GM21786 (cell line): ENCODE measurements around the gene NDUFB10.

Experiments
- ATAC-seq: cut with Tn5 transposase; IDR thresholded peaks from one replicate; pipeline ENCODE4 v1.9.1; 2021; ENCODE audit not compliant: unreplicated experiment

NDUFB10 gene

DNA sequence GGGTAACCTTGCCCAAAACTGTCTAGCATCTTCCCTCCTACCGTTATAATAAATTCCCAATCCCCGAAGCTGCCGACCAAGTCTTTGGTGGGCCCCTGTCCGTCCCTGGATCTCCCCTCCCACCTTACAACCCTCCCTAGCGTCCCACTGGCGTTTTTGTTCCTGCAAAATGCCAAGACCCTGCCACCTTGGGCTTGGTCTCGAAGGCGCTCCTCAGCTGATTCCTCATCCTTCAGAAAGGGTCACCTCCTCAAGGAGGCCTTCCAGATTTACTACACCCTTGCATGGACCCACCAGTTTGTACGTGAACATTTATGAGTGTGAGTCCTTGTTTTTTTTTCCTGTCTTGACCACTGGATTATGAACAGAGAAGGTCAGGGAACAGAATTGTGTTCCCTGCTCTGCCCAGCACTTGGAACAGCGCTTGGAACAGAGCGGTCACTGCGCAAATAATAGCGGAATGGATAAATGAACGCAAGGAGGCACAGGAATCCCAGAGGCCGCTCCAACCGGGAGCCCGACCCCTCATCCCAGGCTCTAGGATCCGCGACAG is 23.7 kb downstream of the NDUFB10 start:
- no peak for ATAC-seq

DNA sequence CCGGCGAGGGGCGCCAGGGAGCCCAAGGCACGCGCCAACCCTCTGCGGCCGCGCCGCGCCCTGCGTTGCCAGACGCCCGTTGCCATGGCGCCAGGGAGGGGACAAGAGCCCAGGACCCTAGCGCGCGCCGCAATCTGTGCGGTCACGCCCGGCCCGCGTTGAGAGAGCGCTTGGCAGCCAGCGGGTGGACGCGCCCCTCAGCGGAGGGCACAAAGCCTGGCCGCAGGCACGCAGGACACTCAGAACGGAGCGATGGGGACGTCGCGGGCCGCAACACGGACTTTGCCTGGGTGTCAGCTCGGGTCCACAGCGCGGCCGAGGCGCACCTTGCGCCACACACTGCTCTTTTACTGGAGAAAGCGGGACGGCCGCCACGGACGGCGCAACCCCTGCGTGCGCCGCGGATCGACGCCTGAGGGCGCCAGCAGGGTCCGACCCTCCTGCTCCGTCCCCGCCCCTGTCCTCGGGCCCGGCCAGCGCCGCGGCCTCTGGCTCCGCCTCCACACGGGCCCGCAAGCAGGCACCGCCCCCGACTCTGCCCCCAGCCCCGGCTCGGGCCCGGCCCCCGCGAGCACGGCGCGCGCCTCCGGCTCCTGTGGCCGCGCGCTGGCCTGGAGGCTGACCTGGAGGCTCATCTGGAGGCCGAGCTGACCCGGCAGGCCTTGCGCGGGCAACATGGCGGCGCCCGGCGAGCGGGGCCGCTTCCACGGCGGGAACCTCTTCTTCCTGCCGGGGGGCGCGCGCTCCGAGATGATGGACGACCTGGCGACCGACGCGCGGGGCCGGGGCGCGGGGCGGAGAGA is 24.4 kb downstream of the NDUFB10 start, which contains the start of gene GFER:
Gene GFER (plus strand): TSS at position 650 of the 803 bp plus-strand sequence. CDS start 26 bp downstream, at position 676.
- peak; percentile 79 for ATAC-seq

DNA sequence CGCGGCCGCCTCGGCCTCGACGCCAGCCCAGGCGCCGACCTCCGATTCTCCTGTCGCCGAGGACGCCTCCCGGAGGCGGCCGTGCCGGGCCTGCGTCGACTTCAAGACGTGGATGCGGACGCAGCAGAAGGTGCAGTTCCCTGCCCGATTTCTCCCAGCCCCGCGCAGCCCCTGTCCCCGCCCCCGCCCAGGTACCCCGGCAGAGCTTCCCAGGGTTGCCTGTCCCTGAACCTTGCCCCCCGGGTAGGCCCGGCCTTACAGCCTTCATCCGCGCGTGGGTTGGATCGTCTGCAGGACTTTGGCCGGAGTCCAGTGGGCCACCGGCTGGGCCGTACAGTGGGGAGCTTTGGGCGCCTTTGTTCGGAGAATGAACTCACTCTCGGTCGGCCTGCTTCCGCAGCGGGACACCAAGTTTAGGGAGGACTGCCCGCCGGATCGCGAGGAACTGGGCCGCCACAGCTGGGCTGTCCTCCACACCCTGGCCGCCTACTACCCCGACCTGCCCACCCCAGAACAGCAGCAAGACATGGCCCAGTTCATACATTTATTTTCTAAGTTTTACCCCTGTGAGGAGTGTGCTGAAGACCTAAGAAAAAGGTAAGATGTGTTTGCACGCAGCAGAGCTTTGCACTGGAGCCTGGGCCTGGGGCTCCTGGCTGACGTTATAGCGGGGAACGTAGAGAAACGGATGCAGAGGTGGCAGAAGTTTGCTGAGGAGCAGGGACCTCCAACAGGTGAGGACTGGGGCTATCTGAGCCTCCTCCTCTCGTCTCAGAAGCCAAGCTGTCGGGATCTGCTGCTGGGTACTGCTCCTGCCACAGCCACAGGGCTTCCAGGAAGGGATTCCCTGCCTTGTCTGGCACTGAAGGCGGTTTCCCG is 25.2 kb downstream of the NDUFB10 start:
- ATAC-seq, result peak; percentile 3

DNA sequence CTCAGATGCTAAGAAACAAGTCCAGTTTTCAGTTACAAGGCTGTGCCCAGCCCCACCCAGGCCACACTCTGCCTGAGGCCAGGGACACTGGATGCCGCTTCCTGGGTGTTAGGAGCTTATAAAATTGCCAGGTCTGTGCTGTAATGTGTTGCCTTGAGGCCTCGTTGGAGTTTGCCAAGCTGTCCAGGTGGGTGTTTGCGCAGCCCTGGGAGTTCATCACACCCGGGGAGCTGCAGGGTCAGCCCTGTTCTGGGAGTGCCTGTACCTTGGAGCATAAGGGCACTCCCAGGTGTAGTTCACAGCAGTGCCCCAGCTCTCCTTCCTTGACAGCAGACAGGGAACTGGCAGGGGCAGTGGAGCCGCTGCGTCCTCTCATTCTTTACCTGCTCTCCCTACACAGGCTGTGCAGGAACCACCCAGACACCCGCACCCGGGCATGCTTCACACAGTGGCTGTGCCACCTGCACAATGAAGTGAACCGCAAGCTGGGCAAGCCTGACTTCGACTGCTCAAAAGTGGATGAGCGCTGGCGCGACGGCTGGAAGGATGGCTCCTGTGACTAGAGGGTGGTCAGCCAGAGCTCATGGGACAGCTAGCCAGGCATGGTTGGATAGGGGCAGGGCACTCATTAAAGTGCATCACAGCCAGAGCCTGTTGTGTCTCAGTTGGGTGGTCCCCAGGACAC is 26.3 kb downstream of the NDUFB10 start:
- no peak for ATAC-seq

DNA sequence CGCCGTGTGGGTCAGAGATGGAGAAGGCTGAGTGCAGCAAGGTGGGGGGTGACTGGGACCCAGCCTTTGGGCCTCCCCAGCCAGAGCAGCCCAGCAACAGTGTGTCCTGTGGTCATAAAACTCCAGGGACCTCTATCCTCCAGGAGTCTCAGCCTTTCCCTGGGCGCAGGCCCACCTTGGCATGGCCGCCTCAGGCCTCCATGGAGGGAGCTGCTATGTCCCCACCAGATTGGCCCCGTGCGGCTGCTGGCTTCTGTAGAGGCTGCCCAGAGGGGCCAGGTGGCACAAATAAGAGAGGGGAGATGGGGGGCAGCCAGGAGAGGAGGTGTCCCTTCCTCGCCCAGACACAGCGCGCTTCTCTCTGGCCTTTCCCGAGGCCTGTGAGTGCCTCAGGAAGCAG is 27.9 kb downstream of the NDUFB10 start:
- ATAC-seq, result no peak

DNA sequence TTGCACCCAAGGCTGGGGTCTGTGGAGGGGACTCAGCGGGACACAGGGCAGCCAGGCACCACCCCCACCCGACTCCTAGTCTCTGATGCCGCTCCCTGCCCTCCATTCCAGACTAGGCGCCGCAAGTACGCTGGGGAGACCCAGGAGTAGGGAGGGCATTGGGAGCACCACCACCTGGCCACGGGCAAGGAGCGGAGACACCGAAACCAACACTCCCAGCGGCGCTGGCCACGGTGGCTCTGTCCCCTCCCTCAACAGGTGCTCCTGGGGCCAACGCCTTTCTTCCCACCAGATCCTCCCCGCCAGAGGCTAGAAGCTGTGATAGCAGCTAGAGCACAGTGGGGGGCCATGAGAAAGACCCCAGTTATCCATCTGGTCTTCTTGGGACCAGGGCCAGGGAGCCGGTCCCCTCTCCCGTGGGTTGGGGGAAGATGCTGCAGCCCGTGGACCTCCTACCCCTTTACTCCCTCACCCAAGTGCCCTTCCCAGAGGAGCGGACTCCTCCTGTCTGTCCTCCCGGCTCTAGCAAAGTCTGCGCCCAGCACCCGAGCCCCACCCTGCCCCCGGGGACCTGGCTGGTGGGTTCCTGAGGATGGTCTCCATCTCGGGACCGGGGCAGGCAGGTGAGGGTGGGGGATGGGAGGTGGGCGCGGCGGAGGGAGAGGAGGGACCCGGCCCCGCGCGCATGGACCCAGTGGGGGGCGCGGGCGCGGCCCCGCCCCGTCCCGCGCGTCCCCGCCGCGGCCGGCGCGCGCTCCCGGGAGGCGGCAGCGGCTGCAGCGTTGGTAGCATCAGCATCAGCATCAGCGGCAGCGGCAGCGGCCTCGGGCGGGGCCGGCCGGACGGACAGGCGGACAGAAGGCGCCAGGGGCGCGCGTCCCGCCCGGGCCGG is 30.1 kb downstream of the NDUFB10 start, which contains the start of gene SYNGR3:
Gene SYNGR3 (plus strand): TSS at position 762 of the 892 bp plus-strand sequence. CDS start 133 bp downstream, outside the sequence.
- no peak for ATAC-seq

DNA sequence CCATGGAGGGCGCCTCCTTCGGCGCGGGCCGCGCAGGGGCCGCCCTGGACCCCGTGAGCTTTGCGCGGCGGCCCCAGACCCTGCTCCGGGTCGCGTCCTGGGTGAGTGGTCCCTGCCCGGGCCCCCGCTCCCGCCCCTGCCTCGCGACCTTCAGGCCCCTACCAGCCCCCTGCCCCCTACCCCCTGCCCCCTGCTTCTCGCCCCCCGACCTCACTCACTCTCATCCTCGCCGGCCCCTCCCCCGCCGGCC is 30.7 kb downstream of the NDUFB10 start:
- no peak for ATAC-seq

DNA sequence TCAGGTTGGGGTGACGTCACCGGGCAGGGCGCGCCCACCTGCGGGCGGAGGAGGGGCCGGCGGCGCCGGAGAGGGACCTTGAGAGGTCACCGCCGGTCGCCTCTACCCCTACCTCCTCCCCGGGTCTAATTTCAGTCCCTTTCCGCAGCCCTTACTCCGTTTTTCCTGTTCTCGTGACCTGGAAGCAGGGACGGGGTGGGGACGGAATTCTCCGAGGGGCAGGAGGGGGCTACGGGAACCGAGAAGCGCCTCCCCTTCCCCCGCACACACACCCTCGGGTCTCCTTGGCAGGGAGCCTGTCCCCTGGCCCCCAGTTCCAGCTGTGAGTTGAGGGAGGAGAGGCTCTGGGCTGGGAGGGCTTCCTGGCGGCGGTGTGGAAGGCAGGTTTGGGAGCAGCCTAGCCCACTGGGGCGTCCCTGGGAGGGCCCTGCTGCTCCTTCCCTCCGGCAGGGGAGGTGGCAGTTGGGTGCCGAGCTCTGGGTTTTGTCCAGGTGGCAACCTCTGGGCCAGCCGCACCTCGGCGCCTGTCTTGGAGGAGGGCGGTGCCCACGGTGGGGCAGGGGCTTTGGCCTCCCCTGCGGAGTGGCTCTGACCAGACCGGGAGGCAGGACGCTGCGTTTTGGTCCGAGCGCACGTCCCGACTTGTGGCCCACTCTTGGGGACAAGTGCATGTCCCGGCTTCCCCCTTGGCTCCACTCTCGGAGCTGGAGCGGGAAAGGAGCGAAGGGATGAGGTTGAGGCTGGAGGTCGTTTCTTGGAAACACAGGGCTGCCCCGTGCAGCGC is 31.2 kb downstream of the NDUFB10 start:
- ATAC-seq, result no peak

DNA sequence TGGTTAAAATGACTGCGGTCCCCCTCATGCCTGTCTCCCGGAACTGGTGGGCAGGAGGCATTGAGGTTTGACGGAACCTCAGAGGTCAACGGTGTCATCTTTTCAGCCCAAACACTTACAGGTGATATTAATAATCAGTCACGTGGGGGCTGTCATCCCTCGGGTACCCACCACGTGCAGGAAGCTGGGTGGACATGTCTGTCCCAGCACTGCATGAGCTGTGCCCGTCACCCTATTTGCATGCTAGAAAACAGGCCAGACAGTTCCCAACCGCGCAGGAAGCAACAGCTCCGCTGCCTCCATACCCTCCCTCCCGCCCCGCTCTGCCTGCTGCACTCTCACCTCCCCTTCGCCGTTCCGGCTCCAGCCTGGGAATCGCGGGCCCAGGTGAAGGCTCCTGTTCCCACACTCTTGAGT is 31.8 kb downstream of the NDUFB10 start:
- ATAC-seq, result no peak

DNA sequence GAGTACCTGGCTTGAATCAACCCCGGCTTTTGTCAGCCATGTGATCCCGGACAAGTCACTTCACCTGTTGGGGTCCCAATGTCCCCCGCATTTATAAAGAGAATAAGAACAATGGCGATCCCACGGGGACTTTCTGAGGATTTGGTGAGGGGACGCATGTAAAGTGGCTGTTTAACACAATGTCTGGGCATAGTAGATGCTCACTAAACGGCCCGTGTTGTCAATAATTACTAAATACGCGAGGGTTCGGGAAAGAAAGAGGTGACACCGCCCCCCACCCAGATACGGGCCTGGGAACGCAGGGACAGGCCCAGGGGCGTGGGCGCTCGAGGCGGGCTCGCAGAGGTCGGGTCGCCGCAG is 32.2 kb downstream of the NDUFB10 start:
- no peak for ATAC-seq

DNA sequence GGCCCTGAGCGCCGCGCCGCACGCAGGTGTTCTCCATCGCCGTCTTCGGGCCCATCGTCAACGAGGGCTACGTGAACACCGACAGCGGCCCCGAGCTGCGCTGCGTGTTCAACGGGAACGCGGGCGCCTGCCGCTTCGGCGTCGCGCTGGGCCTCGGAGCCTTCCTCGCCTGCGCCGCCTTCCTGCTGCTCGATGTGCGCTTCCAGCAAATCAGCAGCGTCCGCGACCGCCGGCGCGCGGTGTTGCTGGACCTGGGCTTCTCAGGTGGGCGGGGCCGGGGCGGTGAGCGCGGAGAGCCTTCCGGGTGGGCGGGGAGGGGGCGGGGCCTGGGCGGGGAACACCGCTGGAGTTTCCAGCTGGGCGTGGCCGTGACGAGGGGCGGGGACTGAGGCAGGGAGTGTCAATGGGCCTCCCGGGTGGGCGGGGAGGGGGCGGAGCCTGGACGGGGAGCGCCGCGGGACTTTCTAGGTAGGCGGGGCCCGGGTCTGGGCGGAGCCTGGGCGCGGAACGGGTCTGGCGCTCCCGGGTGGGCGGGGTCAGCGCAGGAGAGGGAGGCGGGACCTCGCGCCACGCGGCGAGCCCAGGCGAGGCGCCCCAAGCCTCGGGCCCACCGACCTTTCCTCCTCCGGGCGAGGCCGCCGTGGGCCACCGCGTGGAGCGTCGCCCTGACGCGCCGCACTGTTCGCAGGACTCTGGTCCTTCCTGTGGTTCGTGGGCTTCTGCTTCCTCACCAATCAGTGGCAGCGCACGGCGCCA is 32.8 kb downstream of the NDUFB10 start:
- ATAC-seq, result peak; percentile 44

DNA sequence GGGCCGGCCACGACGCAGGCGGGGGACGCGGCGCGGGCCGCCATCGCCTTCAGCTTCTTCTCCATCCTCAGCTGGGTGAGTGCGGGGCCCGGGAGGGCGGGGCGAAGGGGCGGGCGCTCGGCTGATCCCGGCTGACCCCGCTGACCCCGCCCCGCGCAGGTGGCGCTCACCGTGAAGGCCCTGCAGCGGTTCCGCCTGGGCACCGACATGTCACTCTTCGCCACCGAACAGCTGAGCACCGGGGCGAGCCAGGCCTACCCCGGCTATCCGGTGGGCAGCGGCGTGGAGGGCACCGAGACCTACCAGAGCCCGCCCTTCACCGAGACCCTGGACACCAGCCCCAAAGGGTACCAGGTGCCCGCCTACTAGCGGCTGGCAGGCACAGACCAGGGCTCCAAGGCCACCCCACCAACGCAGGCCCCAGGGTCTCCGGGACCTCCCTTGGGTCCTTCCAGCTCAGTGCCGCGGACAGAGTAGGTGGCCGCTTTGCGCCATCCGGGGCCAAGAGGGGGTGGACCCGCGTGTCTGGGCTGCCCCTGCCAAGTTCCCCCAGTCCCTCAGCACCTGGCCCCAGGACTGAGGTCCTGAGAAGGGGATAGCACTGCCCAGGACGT is 33.5 kb downstream of the NDUFB10 start:
- no peak for ATAC-seq

DNA sequence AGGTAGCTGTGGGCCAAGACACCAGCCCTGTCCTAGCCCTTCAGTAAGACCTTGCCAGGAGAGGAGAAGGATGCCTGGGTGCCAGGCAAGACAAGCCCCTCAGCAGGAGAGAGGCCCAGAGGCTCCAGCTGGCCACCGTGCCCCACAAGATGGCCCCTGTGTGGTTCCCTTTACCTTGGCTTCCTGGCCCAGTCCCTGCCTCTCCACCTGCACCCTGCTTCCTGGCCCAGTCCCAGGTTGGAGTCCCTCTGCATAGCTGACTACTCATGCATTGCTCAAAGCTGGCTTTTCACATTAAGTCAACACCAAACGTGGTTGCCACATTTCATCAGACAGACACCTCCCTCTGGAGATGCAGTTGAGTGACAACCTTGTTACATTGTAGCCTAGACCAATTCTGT is 34.4 kb downstream of the NDUFB10 start:
- no peak for ATAC-seq

DNA sequence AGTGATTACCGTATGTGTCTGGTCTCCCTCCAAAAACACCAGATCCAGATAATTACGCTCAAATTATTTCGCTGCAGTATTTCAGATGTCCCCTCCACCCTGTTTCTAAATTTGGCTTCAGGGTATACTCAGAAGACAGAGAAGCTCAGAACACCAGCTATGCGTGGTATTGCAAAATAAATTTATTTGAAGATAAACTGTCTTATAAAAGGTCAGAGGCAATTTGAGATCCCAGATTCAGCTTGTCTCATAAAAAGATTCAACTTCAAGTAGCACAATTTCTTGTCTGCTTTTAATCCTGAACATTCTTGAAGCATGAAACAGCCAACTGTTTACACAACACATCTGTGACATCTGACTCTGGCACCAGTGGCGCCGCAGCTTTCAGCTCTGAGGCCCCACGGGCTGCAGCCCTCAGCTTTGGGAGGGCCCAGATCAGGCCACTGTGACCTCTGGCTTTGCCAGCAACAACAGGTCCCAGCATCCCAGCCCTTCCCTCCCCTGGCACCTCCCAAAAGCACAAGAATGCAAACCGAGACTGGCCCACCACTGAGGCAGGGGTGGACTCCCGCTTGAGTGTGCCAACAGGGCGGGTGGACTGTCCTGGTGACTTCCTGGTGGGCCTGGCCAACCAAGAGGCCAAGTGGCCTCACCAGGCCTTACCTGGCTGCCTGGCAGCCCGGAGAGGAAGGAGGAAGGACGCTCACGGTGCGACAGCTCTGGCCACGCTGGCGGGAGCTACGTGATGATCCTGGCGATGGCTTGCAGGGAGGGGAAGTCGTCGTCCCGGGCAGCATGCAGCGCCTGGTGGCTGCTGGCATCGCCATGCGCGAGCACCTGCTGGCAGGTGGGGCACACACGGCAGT is 38.4 kb downstream of the NDUFB10 start:
- no peak for ATAC-seq

DNA sequence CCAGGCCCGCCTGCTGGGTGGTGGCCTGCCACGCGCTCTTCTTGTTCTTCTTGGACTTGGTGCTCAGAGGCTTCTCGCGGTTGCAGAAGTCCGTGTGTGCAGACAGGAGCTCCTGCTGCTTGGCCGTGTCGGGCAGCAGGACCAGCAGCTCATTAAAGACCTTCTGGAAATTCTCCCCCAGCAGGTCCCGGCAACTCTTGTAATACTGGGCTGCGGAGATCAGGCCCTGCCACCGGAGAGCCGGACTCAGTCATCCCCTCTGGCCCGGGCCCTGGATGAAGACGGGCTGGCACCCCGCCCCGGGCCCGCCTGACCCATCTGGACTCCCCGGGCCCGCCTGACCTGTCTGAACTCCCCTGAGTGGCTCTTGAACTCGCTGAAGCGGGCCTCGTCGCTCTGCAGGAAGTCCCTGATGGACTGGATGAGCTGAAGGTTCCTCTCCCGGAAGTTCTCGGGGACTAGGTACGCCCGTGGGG is 39.1 kb downstream of the NDUFB10 start:
- ATAC-seq, result no peak

DNA sequence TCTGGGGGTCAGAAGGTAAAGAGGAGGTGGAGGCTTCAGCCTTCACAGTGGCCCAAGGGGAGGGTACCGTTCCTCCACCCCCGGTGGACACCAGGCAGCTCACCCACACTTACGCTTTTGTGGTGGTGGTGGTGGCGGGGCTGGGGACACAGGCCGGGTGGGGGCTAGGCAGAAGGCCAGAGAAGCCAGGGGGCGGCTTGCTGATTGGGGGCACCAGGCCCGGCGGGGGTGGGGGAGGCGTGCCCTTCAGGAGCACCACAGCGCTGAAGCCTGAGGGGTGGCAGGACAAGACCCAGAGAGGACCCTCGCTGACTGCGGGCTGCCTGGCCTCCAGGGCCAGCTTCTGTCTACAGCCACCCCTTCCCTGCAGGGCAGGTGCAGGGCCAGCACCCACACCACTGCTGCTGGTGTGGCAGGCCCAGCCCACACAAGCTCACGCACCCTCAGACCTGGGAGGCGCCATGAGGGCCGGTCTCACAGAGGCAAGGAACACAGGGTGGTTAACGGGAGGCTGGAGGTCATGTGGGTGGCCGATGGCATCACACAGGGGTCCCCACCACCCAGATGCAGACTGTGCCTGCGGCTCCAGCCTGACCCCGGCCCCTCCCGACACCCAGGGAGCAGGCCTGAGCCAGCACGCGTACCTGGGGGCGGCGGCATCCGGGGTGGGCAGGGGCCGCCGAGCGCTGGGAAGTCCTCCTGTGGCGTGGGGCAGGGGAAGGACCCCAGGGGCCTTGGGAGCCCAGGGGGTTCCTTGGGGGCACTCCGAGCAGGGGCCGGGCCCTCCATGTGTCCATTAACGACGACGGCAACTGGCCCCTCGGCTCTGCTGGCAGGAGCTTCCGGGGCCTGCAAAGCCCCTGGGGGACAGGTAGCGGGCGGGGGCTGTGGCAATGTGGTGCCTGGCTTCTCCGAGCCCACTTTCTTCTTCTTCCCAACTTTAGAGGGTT is 39.8 kb downstream of the NDUFB10 start:
- ATAC-seq, result no peak
